ENCODE measurements around the gene CXCR4.
A peak's percentile ranks its signal among the peaks of the same experiment; 100 is the strongest.

The CXCR4 gene
- 54.9 to 2,097 (median 445) reads per million in 9 experiments for total RNA-seq

DNA sequence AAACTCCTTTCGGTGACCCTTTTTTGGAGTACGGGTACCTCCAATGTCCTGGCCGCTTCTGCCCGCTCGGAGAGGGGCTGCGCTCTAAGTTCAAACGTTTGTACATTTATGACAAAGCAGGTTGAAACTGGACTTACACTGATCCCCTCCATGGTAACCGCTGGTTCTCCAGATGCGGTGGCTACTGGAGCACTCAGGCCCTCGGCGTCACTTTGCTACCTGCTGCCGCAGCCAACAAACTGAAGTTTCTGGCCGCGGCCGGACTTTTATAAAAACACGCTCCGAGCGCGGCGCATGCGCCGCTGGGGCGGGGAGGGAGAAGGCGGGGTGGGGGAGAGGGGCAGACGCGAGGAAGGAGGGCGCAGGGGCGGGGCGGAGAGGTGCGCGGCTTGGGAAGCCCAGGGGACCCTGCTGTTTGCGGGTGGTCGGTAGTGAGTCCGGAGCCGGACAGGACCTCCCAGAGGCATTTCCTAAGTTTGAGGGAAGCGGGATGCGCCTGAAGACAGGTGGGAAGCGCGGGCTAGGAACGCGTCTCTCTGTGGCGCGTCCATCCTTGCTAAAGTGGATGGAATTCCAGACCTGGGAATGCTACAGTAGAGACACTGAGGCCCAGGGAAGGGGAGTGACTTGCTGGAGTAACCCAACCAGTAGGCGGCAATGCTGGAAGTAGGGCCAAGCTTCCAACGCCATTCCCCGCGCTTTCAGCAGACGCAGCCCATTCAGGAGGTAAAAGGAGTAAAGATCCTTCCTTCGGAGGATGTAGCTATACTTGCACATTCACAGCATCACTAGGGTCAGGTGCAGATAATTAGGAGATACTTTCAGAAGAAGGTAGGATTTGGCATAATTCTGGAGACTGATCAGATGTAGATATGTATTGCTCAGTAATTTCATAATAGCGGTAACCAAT lies at the start of gene CXCR4:
TSS of gene CXCR4 (minus strand) at position 241 of the 910 bp plus-strand sequence. CDS start at position 152, 89 bp downstream.
- DNase-seq: peak; percentile 89 to 96 (median 91)

DNA sequence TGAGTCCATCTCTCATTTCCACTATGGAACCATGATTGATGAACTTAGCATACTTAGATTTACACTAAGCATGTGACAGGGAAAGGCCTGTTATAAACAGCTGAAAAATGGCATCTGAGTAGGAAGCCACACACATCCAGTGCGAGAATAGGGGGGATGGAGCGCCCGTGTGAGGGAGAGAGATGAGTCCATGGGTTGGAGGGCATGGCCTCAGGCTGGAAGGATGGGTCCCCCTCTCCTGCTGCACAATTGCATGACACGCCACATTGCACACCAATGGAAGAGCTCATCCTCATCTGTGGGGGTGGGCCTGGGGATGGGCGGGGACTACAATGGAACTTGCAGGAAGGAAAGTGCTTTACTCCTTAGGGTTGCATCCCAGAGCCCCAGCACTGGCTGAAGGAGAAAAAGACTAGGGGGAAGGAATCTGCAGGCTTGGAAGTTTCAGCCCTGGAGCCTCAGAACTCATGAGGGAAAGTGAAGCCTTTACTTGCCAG lies 46.4 kb upstream of the CXCR4 start:
- Mint-ChIP-seq H3K9me3 (no peaks in the 10 kb centered on the region), H3K27me3 (peaks cover 0 to 10% of the 10 kb centered on the region in 2 donors), H3K27ac (no peak overlapping the region), H3K4me3 (no peak overlapping the region), H3K4me1 (ENCODE audit: low read depth in 2 of 2) (peaks cover 9 to 11% of the 10 kb centered on the region in 2 donors), H3K36me3 (ENCODE audit: insufficient read depth) (no peaks in the 10 kb centered on the region)
- no peak for DNase-seq
- ATAC-seq (replicated peaks): no peak

More for the DNA sequence above, at the start of gene CXCR4:
- Mint-ChIP-seq H3K36me3 (ENCODE audit: insufficient read depth) (peaks cover 64% of the 10 kb centered on the region), H3K9me3 (peaks cover 0 to 2% of the 10 kb centered on the region in 2 donors), H3K27me3 (no peaks in the 10 kb centered on the region), H3K4me3 (peak within 1 kb of the TSS; percentile 93 to 95), H3K27ac (peak within 1 kb of the TSS; percentile 99 to 100), H3K4me1 (ENCODE audit: low read depth in 2 of 2) (peaks cover 46 to 52% of the 10 kb centered on the region in 2 donors)
- ATAC-seq (replicated peaks): peak; percentile 28

DNA sequence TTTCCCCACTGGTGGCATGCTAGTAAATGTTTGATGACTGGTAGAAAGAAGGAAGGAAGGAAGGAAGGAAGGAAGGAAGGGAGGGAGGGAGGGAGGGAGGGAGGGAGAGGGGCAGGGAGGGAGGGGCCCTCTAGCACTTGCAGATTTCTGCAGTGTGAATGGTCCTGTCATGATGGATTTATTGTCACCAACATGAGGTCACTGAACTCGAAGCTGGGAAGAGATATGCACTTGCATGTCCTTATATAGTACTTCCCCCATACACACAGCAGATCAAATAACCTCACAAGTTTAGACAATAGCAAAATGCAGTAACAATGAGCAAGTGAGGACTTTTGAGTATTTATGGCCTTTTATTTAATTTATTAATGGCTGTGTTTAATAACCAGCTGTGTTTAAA lies 44.5 kb upstream of the CXCR4 start:
- Mint-ChIP-seq H3K9me3 (no peaks in the 10 kb centered on the region), H3K4me1 (ENCODE audit: low read depth in 2 of 2) (peaks cover 7 to 11% of the 10 kb centered on the region in 2 donors), H3K27ac (peak overlapping the region; percentile 39 to 62), H3K36me3 (ENCODE audit: insufficient read depth) (no peaks in the 10 kb centered on the region), H3K27me3 (peaks cover 0 to 2% of the 10 kb centered on the region in 2 donors), H3K4me3 (no peak overlapping the region)
- DNase-seq (no peak), ATAC-seq (replicated peaks) (peak; percentile 36)

DNA sequence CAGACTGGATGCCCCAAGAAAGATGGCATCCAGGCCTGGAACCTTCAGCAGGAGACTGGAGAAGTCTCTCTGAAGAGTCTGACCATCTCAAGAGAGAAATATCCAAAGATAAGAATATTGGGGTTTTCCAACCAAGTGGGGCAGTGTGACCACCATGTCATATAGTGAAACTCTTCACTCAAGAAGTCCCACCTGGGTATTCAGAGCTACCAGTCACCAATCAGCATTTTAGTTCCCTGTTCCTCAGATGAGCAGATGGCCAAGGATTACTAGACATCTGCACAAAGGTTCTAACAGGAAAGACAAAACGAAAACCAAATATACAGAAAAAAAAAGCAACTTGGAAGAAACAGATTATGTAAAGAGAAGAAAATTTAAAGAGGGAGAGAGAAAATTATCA lies 38.5 kb upstream of the CXCR4 start:
- H3K36me3 Mint-ChIP-seq (ENCODE audit: insufficient read depth): no peaks in the 10 kb centered on the region
- no peaks in the 10 kb centered on the region for H3K9me3 Mint-ChIP-seq
- no peak overlapping the region for H3K4me3 Mint-ChIP-seq
- ATAC-seq (replicated peaks): no peak
- no peak for DNase-seq
- peaks cover 1 to 8% of the 10 kb centered on the region in 2 donors for H3K4me1 Mint-ChIP-seq (ENCODE audit: low read depth in 2 of 2)
- H3K27ac Mint-ChIP-seq: no peak overlapping the region
- H3K27me3 Mint-ChIP-seq: no peaks in the 10 kb centered on the region

DNA sequence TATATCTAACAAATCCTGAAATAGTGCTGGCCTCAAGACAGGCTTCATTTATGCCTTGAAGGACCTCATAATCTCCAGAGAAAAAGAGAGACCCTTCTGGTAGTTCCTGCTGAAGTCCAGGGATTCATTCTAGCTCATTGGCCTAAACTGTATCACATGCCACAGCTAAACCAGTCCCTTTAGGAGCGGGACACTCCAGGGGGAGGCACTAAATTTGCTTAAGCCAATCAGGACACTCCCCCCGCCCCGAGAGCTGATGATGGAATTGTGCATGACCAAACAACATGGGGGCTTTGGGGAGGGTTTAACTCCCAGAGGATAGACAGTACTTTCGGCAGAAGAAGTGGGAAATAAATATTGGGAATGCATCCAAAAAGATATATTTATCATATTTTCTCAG lies 36.4 kb upstream of the CXCR4 start:
- H3K36me3 Mint-ChIP-seq (ENCODE audit: insufficient read depth): no peaks in the 10 kb centered on the region
- no peaks in the 10 kb centered on the region for H3K9me3 Mint-ChIP-seq
- H3K27ac Mint-ChIP-seq: no peak overlapping the region
- ATAC-seq (replicated peaks) (no peak), DNase-seq (no peak)
- peaks cover 3 to 9% of the 10 kb centered on the region in 2 donors for H3K4me1 Mint-ChIP-seq (ENCODE audit: low read depth in 2 of 2)
- H3K4me3 Mint-ChIP-seq: no peak overlapping the region
- no peaks in the 10 kb centered on the region for H3K27me3 Mint-ChIP-seq

DNA sequence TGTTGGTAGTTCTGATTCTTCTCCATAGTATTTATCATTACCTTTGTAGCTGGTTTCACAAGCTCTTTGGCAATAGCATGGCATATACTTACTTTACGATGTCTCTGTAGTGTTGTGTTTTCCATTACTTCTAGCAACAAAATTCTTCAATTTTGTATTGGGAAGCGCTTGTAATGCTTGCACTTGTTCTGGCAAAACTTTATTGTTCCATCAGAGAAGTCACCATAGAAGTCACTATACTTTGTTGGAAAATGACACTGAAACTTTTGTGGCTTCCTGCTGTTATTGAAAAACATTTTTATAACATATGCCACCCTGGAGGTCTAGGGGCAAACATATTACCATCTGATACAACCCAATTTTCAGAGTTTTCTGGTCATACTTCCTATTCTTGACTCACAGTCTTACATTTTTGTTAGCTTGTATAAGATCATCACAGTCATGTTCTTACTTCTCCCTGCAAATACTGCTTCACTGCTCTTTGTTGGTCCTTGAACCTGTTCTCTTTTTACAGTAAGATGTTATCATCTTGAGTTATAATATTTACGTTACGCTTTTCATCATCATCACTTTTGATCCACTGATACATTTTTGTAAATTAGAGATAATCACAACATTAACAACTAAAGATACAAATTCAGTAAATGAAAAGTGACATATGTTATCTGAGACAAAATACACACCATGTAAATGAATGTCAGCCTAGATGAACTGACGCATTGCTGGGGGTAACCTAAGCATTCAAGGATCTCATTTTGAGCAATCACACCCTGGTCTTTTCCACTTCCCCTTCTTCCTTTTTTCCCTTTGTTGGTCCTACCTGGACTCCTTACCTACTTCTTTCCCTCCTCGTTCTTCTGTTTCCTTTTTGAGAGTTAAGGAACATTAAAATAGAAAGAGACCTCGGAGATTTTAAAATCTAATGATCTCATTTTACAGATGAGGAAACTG lies 33.3 kb upstream of the CXCR4 start:
- no peak for DNase-seq
- Mint-ChIP-seq H3K4me1 (ENCODE audit: low read depth in 2 of 2) (peaks cover 3 to 9% of the 10 kb centered on the region in 2 donors), H3K4me3 (no peak overlapping the region), H3K36me3 (ENCODE audit: insufficient read depth) (no peaks in the 10 kb centered on the region), H3K9me3 (no peaks in the 10 kb centered on the region), H3K27me3 (no peaks in the 10 kb centered on the region), H3K27ac (no peak overlapping the region)
- ATAC-seq (replicated peaks): no peak

DNA sequence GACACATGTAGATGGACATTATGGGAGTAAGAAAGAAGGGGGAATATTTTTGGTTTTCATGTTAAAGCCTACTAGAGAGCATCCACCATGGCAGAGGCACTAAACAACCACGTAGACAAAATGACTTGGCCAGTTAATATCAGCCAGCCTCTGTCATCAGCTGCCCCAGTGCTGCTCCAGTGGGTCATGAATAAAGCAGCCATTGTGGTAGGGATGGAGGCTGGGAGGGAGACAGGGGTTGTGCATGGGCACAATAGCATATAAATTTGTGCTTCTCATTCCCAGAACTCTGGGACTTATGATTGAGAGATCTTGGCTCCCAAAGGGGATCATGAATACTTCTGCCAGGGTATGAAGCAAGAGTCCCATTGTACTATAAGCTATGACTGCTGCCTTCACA lies 31.1 kb upstream of the CXCR4 start:
- Mint-ChIP-seq H3K36me3 (ENCODE audit: insufficient read depth) (no peaks in the 10 kb centered on the region), H3K4me3 (no peak overlapping the region), H3K27ac (no peak overlapping the region), H3K9me3 (no peaks in the 10 kb centered on the region), H3K4me1 (ENCODE audit: low read depth in 2 of 2) (peaks cover 3 to 9% of the 10 kb centered on the region in 2 donors), H3K27me3 (no peaks in the 10 kb centered on the region)
- DNase-seq: no peak
- no peak for ATAC-seq (replicated peaks)

DNA sequence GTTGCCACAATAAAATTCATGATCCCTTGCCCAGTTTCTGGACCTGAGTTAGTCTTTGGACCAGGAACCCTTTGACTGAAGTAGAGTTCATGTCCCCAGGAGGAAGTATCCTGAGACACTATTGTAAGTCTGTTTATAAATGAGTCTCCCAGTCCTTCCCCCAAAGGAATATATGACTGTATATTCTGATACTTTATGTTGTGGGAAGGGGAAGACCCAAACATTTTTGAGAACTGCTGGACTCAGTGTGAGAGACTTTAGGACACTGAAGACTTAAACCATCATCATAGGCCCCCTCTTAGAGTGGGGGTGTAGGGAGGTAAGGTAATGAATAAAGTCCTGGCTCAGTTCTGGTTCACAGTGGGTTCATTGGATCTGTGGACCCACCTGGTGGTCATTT lies 28.6 kb upstream of the CXCR4 start:
- DNase-seq (no peak), ATAC-seq (replicated peaks) (no peak)
- H3K4me3 Mint-ChIP-seq: no peak overlapping the region
- H3K4me1 Mint-ChIP-seq (ENCODE audit: low read depth in 2 of 2): peaks cover 3 to 6% of the 10 kb centered on the region in 2 donors
- no peaks in the 10 kb centered on the region for H3K36me3 Mint-ChIP-seq (ENCODE audit: insufficient read depth)
- no peaks in the 10 kb centered on the region for H3K9me3 Mint-ChIP-seq
- no peak overlapping the region for H3K27ac Mint-ChIP-seq
- no peaks in the 10 kb centered on the region for H3K27me3 Mint-ChIP-seq

DNA sequence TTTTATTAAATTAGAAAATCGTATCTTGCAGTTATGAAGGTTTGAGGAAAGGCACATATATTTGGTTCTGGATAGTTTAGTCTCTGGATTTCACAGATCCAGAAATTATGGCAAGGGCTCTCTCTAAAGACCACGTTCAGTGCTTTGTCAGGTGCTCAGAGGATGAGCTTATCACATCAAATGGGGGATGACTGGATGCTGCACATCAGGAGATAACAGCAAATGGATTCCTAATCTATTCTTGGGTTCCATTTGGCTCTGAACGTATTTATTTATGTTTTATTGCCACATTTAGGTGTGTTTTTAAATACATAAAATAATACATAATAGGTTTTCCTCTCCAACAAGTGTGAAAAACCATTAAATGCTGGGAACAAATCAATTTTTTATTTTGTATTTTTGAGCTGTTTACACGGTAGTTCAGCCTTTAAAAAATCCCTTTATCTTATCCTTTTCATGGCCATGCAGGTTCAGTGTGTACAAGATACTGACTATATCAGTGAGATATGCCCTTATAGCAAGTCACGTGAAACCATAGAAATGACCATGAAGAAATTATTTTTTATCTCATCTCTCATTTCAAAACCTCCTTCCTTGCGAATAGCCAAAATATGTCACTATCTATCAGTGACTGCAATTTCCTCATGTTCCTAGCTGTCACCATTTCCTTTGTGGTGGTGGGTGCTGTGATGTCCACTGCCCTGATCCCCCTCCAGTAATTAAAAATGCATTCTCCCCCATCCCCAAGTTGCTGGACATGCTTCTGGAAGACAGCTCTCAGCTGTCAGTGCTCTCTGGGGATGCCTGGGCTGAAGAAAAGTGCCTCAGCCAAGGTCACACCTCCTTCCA lies 25.9 kb upstream of the CXCR4 start:
- DNase-seq: no peak
- no peak for ATAC-seq (replicated peaks)
- H3K27ac Mint-ChIP-seq: peak overlapping the region in 1 of 2 donors; percentile 85
- H3K36me3 Mint-ChIP-seq (ENCODE audit: insufficient read depth): no peaks in the 10 kb centered on the region
- no peak overlapping the region for H3K4me3 Mint-ChIP-seq
- H3K9me3 Mint-ChIP-seq: no peaks in the 10 kb centered on the region
- peaks cover 10 to 11% of the 10 kb centered on the region in 2 donors for H3K4me1 Mint-ChIP-seq (ENCODE audit: low read depth in 2 of 2)
- H3K27me3 Mint-ChIP-seq: no peaks in the 10 kb centered on the region

DNA sequence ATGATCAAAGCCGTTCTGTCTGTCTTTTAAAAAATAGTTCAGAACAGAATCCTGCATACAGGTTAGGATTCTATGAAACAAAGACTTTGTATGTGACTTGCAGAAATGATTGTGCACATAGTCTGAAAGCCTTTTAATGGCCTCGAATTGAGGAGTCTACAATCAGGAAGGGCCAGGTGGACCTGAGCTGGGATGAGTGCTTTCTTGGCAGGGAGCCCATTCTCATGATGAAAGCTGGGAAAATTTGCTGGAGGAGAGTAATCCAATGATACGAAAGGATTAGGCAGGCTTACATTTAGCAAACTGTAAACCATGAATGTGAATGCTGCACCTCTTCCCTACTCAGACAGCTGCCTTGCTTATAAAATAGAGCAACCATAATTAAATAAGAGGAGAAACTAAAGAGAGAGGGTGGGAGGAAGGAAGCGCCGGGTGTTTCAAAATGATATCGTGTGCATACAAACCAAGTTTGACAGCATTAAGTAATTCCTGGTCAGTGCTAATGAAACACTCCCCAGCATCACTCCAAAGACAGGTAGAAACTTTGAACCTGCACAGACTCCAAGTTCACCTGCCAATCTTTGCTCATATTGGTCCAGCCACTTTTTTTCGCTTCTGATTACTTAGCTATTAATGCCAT lies 23.7 kb upstream of the CXCR4 start:
- H3K36me3 Mint-ChIP-seq (ENCODE audit: insufficient read depth): peaks cover 18% of the 10 kb centered on the region
- peak overlapping the region; percentile 28 to 88 for H3K27ac Mint-ChIP-seq
- no peak overlapping the region for H3K4me3 Mint-ChIP-seq
- peaks cover 30 to 32% of the 10 kb centered on the region in 2 donors for H3K4me1 Mint-ChIP-seq (ENCODE audit: low read depth in 2 of 2)
- DNase-seq (no peak), ATAC-seq (replicated peaks) (no peak)
- no peaks in the 10 kb centered on the region for H3K27me3 Mint-ChIP-seq
- H3K9me3 Mint-ChIP-seq: peaks cover 0 to 1% of the 10 kb centered on the region in 2 donors

DNA sequence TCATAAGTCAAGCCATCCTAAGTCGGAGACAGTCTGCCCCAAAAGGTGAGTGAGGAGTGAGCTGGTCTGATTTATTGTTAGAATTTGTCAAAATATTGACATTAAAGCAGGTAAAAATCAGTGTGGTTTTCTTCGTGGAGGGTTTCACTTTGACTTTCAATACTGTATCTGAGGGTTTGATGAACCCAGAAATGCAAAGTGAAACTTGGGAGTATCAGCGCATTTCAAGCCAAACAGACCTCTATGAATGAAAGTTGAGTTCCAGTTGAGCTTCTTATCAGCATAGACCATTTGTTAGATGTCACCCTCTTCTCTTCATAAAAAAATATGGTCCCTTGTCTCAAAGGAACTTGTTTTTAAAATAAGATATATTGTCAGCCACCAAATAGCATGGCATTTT lies 21.7 kb upstream of the CXCR4 start:
- DNase-seq: no peak
- Mint-ChIP-seq H3K4me3 (peak overlapping the region; percentile 57 to 63), H3K4me1 (ENCODE audit: low read depth in 2 of 2) (peaks cover 46 to 49% of the 10 kb centered on the region in 2 donors)

DNA sequence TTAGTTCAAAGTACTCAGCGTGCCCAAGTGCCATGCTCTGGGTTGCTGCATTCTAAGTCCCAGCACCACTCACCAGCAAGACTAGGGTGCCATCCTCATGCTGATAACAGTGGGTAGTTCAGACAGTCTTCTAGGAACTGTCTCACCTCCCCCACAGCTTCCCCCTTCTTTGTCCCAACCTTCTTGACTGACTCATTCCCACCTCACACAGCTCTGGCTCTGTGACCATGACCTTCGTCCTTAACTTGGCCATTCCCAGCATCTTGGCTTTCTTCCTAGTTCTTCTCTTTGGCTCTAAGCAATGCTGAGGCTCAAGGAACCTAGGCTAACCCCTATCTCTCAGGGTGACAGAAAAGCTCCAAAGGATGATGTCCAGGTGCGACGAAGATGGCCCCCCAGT lies 20.0 kb upstream of the CXCR4 start:
- peak overlapping the region; percentile 61 to 78 for H3K4me3 Mint-ChIP-seq
- no peaks in the 10 kb centered on the region for H3K27me3 Mint-ChIP-seq
- H3K36me3 Mint-ChIP-seq (ENCODE audit: insufficient read depth): peaks cover 45% of the 10 kb centered on the region
- no peak for DNase-seq
- H3K27ac Mint-ChIP-seq: peak overlapping the region; percentile 96 to 99
- ATAC-seq (replicated peaks): no peak
- H3K9me3 Mint-ChIP-seq: peaks cover 0 to 1% of the 10 kb centered on the region in 2 donors
- peaks cover 60 to 61% of the 10 kb centered on the region in 2 donors for H3K4me1 Mint-ChIP-seq (ENCODE audit: low read depth in 2 of 2)

More for the DNA sequence above, 21.7 kb upstream of the CXCR4 start:
- peak overlapping the region; percentile 96 to 99 for H3K27ac Mint-ChIP-seq
- peaks cover 31% of the 10 kb centered on the region for H3K36me3 Mint-ChIP-seq (ENCODE audit: insufficient read depth)
- H3K9me3 Mint-ChIP-seq: peaks cover 0 to 1% of the 10 kb centered on the region in 2 donors
- ATAC-seq (replicated peaks): no peak
- H3K27me3 Mint-ChIP-seq: no peaks in the 10 kb centered on the region
